Measurements from ENCODE around the gene LCAT. TPM values are rescaled to one million over a fixed set of nuclear protein-coding genes. Genes with fewer than 3 reads are reported as not detected.

The LCAT gene
- total and polyA plus RNA-seq, 4 donors = 45.7 to 201 (median 113) TPM

DNA sequence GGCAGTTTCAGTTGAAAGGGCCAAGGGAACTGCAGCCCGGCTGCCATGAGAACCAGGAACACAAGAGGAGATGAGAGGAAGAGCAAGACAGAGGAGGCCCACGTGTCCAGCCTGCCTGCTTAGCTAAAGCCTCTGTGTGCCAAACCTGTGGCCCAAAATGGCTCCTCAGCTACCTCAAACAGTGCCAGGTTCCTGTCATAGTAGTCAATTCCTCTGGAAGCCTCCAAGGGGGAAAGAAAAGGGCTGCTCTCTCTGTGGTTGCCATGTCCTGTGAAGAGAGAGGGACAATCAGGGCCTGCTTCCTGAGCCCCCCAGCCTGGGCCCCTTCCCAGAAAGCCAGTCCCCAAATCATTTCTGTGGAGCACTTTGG, 19.4 kb upstream of the LCAT start (continued):
- TF ChIP-seq, protein P1, sequence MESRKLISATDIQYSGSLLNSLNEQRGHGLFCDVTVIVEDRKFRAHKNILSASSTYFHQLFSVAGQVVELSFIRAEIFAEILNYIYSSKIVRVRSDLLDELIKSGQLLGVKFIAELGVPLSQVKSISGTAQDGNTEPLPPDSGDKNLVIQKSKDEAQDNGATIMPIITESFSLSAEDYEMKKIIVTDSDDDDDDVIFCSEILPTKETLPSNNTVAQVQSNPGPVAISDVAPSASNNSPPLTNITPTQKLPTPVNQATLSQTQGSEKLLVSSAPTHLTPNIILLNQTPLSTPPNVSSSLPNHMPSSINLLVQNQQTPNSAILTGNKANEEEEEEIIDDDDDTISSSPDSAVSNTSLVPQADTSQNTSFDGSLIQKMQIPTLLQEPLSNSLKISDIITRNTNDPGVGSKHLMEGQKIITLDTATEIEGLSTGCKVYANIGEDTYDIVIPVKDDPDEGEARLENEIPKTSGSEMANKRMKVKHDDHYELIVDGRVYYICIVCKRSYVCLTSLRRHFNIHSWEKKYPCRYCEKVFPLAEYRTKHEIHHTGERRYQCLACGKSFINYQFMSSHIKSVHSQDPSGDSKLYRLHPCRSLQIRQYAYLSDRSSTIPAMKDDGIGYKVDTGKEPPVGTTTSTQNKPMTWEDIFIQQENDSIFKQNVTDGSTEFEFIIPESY (IDR thresholded peaks at IDR 0.05) = no peak
- TF ChIP-seq JUND (IDR thresholded peaks at IDR 0.05) = no peak

DNA sequence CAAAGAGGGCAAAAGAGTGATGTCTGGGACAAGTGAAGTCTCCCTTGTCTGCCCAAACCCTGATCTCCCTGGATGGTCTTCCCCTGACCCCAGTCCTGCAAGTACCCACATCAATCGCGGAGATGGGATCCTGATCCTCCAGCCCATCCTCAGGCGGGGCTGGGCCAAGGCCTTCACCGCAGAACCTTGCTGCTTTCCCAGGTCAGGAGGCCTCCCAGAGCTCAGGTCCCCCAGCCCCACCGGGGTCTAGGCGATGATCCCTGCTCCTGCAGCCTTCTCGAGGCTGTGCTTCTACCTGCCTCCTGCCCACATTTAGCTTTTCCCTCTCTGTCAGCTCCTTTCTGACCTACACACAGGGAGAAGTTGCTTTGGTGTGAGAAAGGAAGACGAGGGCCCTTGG, 18.2 kb upstream of the LCAT start:
- H3K9ac ChIP-seq (ENCODE audit: low read depth in 1 of 2, low read length in 2 of 2) = no peak overlapping the region
- peak overlapping the region; percentile 27 for H3K27ac ChIP-seq (ENCODE audit: low read depth in 1 of 2, low read length in 2 of 2)
- peaks cover 9 to 33% (median 20%) of the 10 kb centered on the region in 4 donors for H3K4me1 ChIP-seq (ENCODE audit: control insufficient read depth in 4 of 4, insufficient read depth in 4 of 4, low read length in 3 of 4)
- TF ChIP-seq, protein P2, sequence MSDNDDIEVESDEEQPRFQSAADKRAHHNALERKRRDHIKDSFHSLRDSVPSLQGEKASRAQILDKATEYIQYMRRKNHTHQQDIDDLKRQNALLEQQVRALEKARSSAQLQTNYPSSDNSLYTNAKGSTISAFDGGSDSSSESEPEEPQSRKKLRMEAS (IDR thresholded peaks at IDR 0.05) = no peak
- WGBS = 93% methylated on average over 8 of the region's 8 CpGs
- H3K9me3 ChIP-seq (ENCODE audit: control insufficient read depth in 4 of 4, low read length in 3 of 4) = no peaks in the 10 kb centered on the region
- no peaks in the 10 kb centered on the region for H3K27me3 ChIP-seq (ENCODE audit: control insufficient read depth in 4 of 4, insufficient read depth in 4 of 4, low read length in 3 of 4)
- DNase-seq (ENCODE audit: low spot score) = no peak
- peaks cover 0 to 13% (median 3%) of the 10 kb centered on the region in 4 donors for H3K36me3 ChIP-seq (ENCODE audit: control insufficient read depth in 4 of 4, insufficient read depth in 3 of 4, low read depth in 1 of 4, low read length in 3 of 4)
- H3K4me3 ChIP-seq (ENCODE audit: low read depth in 1 of 3, low read length in 3 of 3) = no peak overlapping the region

DNA sequence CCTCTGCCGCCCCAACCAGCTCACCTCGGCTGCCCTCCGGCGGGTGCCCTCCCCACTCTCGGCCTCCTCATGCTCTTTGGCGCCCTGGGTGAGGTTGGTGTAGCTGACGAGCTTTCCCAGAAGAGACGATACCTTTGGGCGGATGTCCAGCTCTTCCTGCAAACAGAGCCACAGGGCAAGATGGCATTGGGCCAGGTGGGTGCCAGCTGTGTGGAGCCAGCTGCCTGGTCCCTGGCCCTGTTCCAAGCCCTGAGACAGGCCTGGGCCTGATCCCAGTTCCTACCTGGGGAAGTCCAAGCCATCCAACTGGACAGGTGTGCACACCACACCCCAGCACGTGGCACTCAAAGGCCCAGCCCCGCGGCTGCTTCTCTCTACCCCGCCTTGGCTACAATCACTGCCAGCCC, 17.6 kb upstream of the LCAT start:
- Histone ChIP-seq H3K27ac (ENCODE audit: low read depth in 1 of 2, low read length in 2 of 2) (peak overlapping the region; percentile 27 to 42), H3K9me3 (ENCODE audit: control insufficient read depth in 4 of 4, low read length in 3 of 4) (no peaks in the 10 kb centered on the region), H3K9ac (ENCODE audit: low read depth in 1 of 2, low read length in 2 of 2) (no peak overlapping the region), H3K4me1 (ENCODE audit: control insufficient read depth in 4 of 4, insufficient read depth in 4 of 4, low read length in 3 of 4) (peaks cover 9 to 27% (median 14%) of the 10 kb centered on the region in 4 donors), H3K36me3 (ENCODE audit: control insufficient read depth in 4 of 4, insufficient read depth in 3 of 4, low read depth in 1 of 4, low read length in 3 of 4) (peaks cover 0 to 13% (median 3%) of the 10 kb centered on the region in 4 donors), H3K4me3 (ENCODE audit: low read depth in 1 of 3, low read length in 3 of 3) (no peak overlapping the region), H3K27me3 (ENCODE audit: control insufficient read depth in 4 of 4, insufficient read depth in 4 of 4, low read length in 3 of 4) (no peaks in the 10 kb centered on the region)
- 33% methylated on average over 13 of the region's 13 CpGs for whole genome bisulfite sequencing
- no peak for DNase-seq (ENCODE audit: low spot score)
- TF ChIP-seq YY1 (IDR thresholded peaks at IDR 0.05) (peak; percentile 26), JUND (IDR thresholded peaks at IDR 0.05) (peak in 1 of 2 donors; percentile 53), ATF3 (IDR thresholded peaks at IDR 0.05) (no peak), FOXA1 (IDR thresholded peaks at IDR 0.05) (no peak), REST (IDR thresholded peaks at IDR 0.05) (peak; percentile 32), TAF1 (conservative IDR thresholded peaks at IDR 0.05) (no peak), EGR1 (IDR thresholded peaks at IDR 0.05; ENCODE audit: low read depth in 2 of 2) (no peak), HNF4A (conservative IDR thresholded peaks at IDR 0.05) (peak; percentile 33 to 77), SP1 (IDR thresholded peaks at IDR 0.05) (peak; percentile 79), RXRA (IDR thresholded peaks at IDR 0.05) (peak; percentile 95 to 97), HNF4G (IDR thresholded peaks at IDR 0.05) (no peak), NR2F2 (IDR thresholded peaks at IDR 0.05) (no peak), FOXA2 (IDR thresholded peaks at IDR 0.05) (peak; percentile 18), GABPA (IDR thresholded peaks at IDR 0.05 in 1 of 2, conservative IDR thresholded peaks at IDR 0.05 in 1 of 2) (peak in 1 of 2 donors; percentile 52), RAD21 (IDR thresholded peaks at IDR 0.05) (peak in 1 of 2 donors; percentile 35)
- TF ChIP-seq, protein P2 (IDR thresholded peaks at IDR 0.05) = peak; percentile 91
- TF ChIP-seq, protein P1 (IDR thresholded peaks at IDR 0.05) = no peak
- TF ChIP-seq, protein P3, sequence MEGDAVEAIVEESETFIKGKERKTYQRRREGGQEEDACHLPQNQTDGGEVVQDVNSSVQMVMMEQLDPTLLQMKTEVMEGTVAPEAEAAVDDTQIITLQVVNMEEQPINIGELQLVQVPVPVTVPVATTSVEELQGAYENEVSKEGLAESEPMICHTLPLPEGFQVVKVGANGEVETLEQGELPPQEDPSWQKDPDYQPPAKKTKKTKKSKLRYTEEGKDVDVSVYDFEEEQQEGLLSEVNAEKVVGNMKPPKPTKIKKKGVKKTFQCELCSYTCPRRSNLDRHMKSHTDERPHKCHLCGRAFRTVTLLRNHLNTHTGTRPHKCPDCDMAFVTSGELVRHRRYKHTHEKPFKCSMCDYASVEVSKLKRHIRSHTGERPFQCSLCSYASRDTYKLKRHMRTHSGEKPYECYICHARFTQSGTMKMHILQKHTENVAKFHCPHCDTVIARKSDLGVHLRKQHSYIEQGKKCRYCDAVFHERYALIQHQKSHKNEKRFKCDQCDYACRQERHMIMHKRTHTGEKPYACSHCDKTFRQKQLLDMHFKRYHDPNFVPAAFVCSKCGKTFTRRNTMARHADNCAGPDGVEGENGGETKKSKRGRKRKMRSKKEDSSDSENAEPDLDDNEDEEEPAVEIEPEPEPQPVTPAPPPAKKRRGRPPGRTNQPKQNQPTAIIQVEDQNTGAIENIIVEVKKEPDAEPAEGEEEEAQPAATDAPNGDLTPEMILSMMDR (IDR thresholded peaks at IDR 0.05; ENCODE audit: low read depth, low read length, missing input control) = no peak

All from liver (tissue), 9 donors.